ENCODE data around the gene UBAC2. TPM values are rescaled to one million over a fixed set of nuclear protein-coding genes. Genes with fewer than 3 reads are reported as not detected.

UBAC2 gene
- total RNA-seq, 1 experiment from 2014 or later: 58.3 TPM

GRCh38 chr13:99340638-99341037 is 140.0 kb downstream of the UBAC2 start:
- Histone ChIP-seq H2AFZ (ENCODE audit: low read length) (no peak overlapping the region), H3K9me2 (replicated peaks; ENCODE audit: insufficient read depth, low read length) (no peaks in the 10 kb centered on the region), H3K79me2 (ENCODE audit: low read length) (peaks cover 8% of the 10 kb centered on the region; the same call in 1 of the 2 replicates), H3K4me2 (ENCODE audit: low read depth, low read length, poor library complexity, severe bottlenecking) (no peak overlapping the region), H3K27ac (ENCODE audit: low read length) (peak overlapping the region; percentile 23; the same call in 1 of the 2 replicates), H3K4me1 (ENCODE audit: low read length) (peaks cover 41% of the 10 kb centered on the region), H3K27me3 (ENCODE audit: low read length) (no peaks in the 10 kb centered on the region), H3K9ac (ENCODE audit: low read length) (no peak overlapping the region), H3K9me3 (ENCODE audit: low read length) (no peaks in the 10 kb centered on the region), H3K36me3 (ENCODE audit: insufficient read depth, low read length) (peaks cover 2% of the 10 kb centered on the region; the same call in 1 of the 2 replicates), H3K4me3 (ENCODE audit: low read length) (no peak overlapping the region), H4K20me1 (ENCODE audit: insufficient read depth, low read depth, low read length) (no peaks in the 10 kb centered on the region)
- no peak for DNase-seq

- Histone ChIP-seq H4K20me1 (ENCODE audit: insufficient read depth, low read depth, low read length) (no peaks in the 10 kb centered on the region), H3K9me3 (ENCODE audit: low read length) (no peaks in the 10 kb centered on the region), H3K4me1 (ENCODE audit: low read length) (peaks cover 37% of the 10 kb centered on the region), H3K4me2 (ENCODE audit: low read depth, low read length, poor library complexity, severe bottlenecking) (no peak overlapping the region), H2AFZ (ENCODE audit: low read length) (no peak overlapping the region), H3K9me2 (replicated peaks; ENCODE audit: insufficient read depth, low read length) (no peaks in the 10 kb centered on the region), H3K27me3 (ENCODE audit: low read length) (no peaks in the 10 kb centered on the region), H3K4me3 (ENCODE audit: low read length) (no peak overlapping the region), H3K27ac (ENCODE audit: low read length) (no peak overlapping the region), H3K9ac (ENCODE audit: low read length) (no peak overlapping the region), H3K79me2 (ENCODE audit: low read length) (peaks cover 8% of the 10 kb centered on the region; the same call in 1 of the 2 replicates), H3K36me3 (ENCODE audit: insufficient read depth, low read length) (peaks cover 2% of the 10 kb centered on the region; the same call in 1 of the 2 replicates)
- DNase-seq: no peak
These were observed 141.5 kb downstream of the UBAC2 start for GRCh38 chr13:99341969-99342722.

DNA sequence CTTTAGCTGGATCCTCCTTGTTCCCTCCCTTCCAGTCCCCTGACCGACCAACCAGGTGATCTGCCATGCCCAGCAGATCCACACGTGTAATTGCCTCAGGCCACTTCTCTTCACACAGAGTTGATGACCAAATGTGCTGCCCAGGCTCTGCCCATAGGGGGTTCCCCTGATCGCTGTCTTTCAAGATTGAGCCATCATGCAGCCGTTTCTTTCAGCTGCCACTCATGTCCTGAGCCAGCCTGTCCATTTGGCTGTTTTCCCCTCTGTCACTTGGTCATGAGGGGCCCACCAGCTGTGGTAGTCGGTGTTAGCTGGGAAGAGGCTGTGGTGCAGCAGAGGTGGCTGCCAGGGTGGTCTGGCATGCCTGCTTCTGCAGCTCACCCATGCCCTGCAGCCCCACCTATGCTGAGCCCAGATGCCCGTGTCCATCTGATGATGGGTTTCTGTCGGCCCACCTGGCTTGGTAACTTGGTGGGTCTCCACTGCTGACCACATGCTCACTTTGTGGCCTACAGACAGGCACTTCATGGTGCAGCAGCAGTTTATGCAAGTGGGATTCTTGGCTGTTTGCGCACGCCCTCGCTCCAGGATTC is 142.2 kb downstream of the UBAC2 start:
- H3K36me3 ChIP-seq (ENCODE audit: insufficient read depth, low read length): peaks cover 2% of the 10 kb centered on the region; the same call in 1 of the 2 replicates
- H3K9me2 ChIP-seq (replicated peaks; ENCODE audit: insufficient read depth, low read length): no peaks in the 10 kb centered on the region
- H3K4me3 ChIP-seq (ENCODE audit: low read length): no peak overlapping the region
- H3K79me2 ChIP-seq (ENCODE audit: low read length): peaks cover 4% of the 10 kb centered on the region; the same call in 1 of the 2 replicates
- H3K4me1 ChIP-seq (ENCODE audit: low read length): peaks cover 37% of the 10 kb centered on the region
- no peak overlapping the region for H3K27ac ChIP-seq (ENCODE audit: low read length)
- no peak for DNase-seq
- no peaks in the 10 kb centered on the region for H3K9me3 ChIP-seq (ENCODE audit: low read length)
- no peaks in the 10 kb centered on the region for H4K20me1 ChIP-seq (ENCODE audit: insufficient read depth, low read depth, low read length)
- H3K9ac ChIP-seq (ENCODE audit: low read length): no peak overlapping the region
- no peak overlapping the region for H2AFZ ChIP-seq (ENCODE audit: low read length)
- no peak overlapping the region for H3K4me2 ChIP-seq (ENCODE audit: low read depth, low read length, poor library complexity, severe bottlenecking)
- H3K27me3 ChIP-seq (ENCODE audit: low read length): no peaks in the 10 kb centered on the region

DNA sequence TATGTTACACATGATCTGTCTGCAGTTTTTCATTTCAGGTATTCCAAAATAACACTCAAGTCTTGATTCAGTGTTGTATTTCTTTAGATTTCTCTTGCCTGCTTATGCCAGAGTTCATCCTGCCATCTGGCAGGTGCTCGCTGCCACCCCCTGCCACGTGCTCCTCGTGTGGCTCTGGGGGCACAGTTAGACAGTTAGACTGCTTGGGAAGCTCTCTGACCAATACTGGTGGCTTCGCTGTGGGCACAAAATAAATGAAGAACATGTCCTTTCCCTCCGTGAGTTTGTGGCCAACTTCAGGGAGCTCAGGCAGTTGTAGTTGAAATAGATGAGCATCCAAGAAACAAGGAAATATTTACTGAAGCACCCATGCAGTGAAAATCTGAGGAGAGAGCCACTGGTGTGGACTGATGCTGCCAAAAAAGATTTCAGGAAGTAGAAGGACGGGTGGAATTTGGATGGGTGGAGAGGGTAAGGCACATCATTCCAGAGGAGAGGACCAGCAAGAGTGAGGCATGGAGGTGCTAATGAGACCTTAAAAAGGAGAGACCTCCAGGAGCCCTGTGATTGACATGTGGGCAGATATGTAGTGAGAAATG is 144.1 kb downstream of the UBAC2 start:
- Histone ChIP-seq H3K4me2 (ENCODE audit: low read depth, low read length, poor library complexity, severe bottlenecking) (no peak overlapping the region), H3K9ac (ENCODE audit: low read length) (no peak overlapping the region), H3K27ac (ENCODE audit: low read length) (no peak overlapping the region), H3K9me3 (ENCODE audit: low read length) (no peaks in the 10 kb centered on the region), H3K4me3 (ENCODE audit: low read length) (no peak overlapping the region), H2AFZ (ENCODE audit: low read length) (no peak overlapping the region), H3K79me2 (ENCODE audit: low read length) (no peaks in the 10 kb centered on the region; the same call in 1 of the 2 replicates), H3K36me3 (ENCODE audit: insufficient read depth, low read length) (peaks cover 2% of the 10 kb centered on the region; the same call in 1 of the 2 replicates), H4K20me1 (ENCODE audit: insufficient read depth, low read depth, low read length) (no peaks in the 10 kb centered on the region), H3K4me1 (ENCODE audit: low read length) (peaks cover 38% of the 10 kb centered on the region), H3K27me3 (ENCODE audit: low read length) (no peaks in the 10 kb centered on the region), H3K9me2 (replicated peaks; ENCODE audit: insufficient read depth, low read length) (no peaks in the 10 kb centered on the region)
- no peak for DNase-seq

- no peak overlapping the region for H3K9ac ChIP-seq (ENCODE audit: low read length)
- no peaks in the 10 kb centered on the region for H3K9me3 ChIP-seq (ENCODE audit: low read length)
- H2AFZ ChIP-seq (ENCODE audit: low read length): no peak overlapping the region
- no peaks in the 10 kb centered on the region for H3K9me2 ChIP-seq (replicated peaks; ENCODE audit: insufficient read depth, low read length)
- H3K4me1 ChIP-seq (ENCODE audit: low read length): peaks cover 35% of the 10 kb centered on the region
- H3K27me3 ChIP-seq (ENCODE audit: low read length): no peaks in the 10 kb centered on the region
- H4K20me1 ChIP-seq (ENCODE audit: insufficient read depth, low read depth, low read length): no peaks in the 10 kb centered on the region
- H3K79me2 ChIP-seq (ENCODE audit: low read length): no peaks in the 10 kb centered on the region; the same call in 1 of the 2 replicates
- DNase-seq: no peak
- no peak overlapping the region for H3K4me2 ChIP-seq (ENCODE audit: low read depth, low read length, poor library complexity, severe bottlenecking)
- H3K27ac ChIP-seq (ENCODE audit: low read length): no peak overlapping the region
- peaks cover 2% of the 10 kb centered on the region; the same call in 1 of the 2 replicates for H3K36me3 ChIP-seq (ENCODE audit: insufficient read depth, low read length)
- H3K4me3 ChIP-seq (ENCODE audit: low read length): no peak overlapping the region
These were observed 144.7 kb downstream of the UBAC2 start for GRCh38 chr13:99345345-99345744.

- H3K9me2 ChIP-seq (replicated peaks; ENCODE audit: insufficient read depth, low read length): no peaks in the 10 kb centered on the region
- no peak for DNase-seq
- no peak overlapping the region for H3K4me3 ChIP-seq (ENCODE audit: low read length)
- no peak overlapping the region for H3K27ac ChIP-seq (ENCODE audit: low read length)
- no peak overlapping the region for H3K9ac ChIP-seq (ENCODE audit: low read length)
- H3K27me3 ChIP-seq (ENCODE audit: low read length): no peaks in the 10 kb centered on the region
- H4K20me1 ChIP-seq (ENCODE audit: insufficient read depth, low read depth, low read length): no peaks in the 10 kb centered on the region
- H3K4me1 ChIP-seq (ENCODE audit: low read length): peaks cover 26% of the 10 kb centered on the region
- no peak overlapping the region for H2AFZ ChIP-seq (ENCODE audit: low read length)
- H3K36me3 ChIP-seq (ENCODE audit: insufficient read depth, low read length): peaks cover 2% of the 10 kb centered on the region; the same call in 1 of the 2 replicates
- H3K79me2 ChIP-seq (ENCODE audit: low read length): peaks cover 2% of the 10 kb centered on the region
- H3K4me2 ChIP-seq (ENCODE audit: low read depth, low read length, poor library complexity, severe bottlenecking): peak overlapping the region; percentile 14
- H3K9me3 ChIP-seq (ENCODE audit: low read length): no peaks in the 10 kb centered on the region
These were observed 145.8 kb downstream of the UBAC2 start for GRCh38 chr13:99346335-99347042.

DNA sequence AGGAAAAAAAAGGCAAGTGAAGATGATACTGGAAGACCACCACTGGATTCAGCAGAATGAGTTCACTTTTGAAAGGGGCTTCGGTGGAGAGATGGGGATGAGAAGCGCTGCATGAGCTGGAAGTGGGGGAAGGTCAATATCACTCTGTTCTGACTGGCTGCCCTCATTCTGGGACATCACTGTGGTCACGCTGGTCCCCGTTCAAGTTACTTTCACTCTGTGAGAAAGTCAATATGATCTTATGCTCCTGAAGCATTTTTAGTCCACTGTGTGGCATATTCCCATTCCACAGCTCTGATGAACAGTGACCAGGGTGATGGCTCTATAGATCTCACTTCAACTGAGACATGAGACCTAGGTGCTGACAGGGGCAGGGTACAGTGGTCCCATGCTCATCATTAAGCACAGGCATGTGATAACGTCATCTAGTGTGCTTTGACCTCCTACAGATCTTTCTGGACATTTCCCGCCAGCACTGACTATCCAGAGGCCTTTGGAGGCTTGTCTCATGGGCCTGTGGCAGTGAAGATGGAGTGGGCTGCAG is 146.8 kb downstream of the UBAC2 start:
- Histone ChIP-seq H3K9ac (ENCODE audit: low read length) (no peak overlapping the region; the same call in 1 of the 2 replicates), H3K79me2 (ENCODE audit: low read length) (peaks cover 4% of the 10 kb centered on the region), H4K20me1 (ENCODE audit: insufficient read depth, low read depth, low read length) (no peaks in the 10 kb centered on the region), H3K4me2 (ENCODE audit: low read depth, low read length, poor library complexity, severe bottlenecking) (peak overlapping the region; percentile 14), H3K27me3 (ENCODE audit: low read length) (no peaks in the 10 kb centered on the region), H3K4me1 (ENCODE audit: low read length) (peaks cover 26% of the 10 kb centered on the region), H3K27ac (ENCODE audit: low read length) (peak overlapping the region; percentile 61), H3K4me3 (ENCODE audit: low read length) (no peak overlapping the region), H3K36me3 (ENCODE audit: insufficient read depth, low read length) (peaks cover 2% of the 10 kb centered on the region; the same call in 1 of the 2 replicates), H3K9me2 (replicated peaks; ENCODE audit: insufficient read depth, low read length) (no peaks in the 10 kb centered on the region), H3K9me3 (ENCODE audit: low read length) (no peaks in the 10 kb centered on the region), H2AFZ (ENCODE audit: low read length) (no peak overlapping the region)
- DNase-seq: no peak
